IMR-90 (cell line): Measurements from ENCODE around the gene MADCAM1. TPM values are rescaled to one million over a fixed set of nuclear protein-coding genes. Genes with fewer than 3 reads are reported as not detected.

ENCODE experiments used
- ATAC-seq: fragments of 200-7000 bp; cut with Tn5 transposase; 2 replicates; pipeline ENCODE4 v1.9.1; 2020; ENCODE audit warnings: low read depth, mild to moderate bottlenecking, moderate library complexity
- BruUV-seq: library from RNA; stranded (reverse); fragments of 400-500 nt; replicated peaks from 2 replicates; lab custom pipeline; 2021; lab: Mats Ljungman, UMichigan
- CTCF ChIA-PET: fragments of 300-600 bp; formaldehyde crosslinking; extraction: SDS; loops from one replicate; lab custom pipeline; 2021; ENCODE audit warnings: antibody characterized with exemption; lab: Yijun Ruan, JAX
- POLR2A ChIA-PET: fragments of 300-600 bp; sonication (Branson Sonifier 250); formaldehyde crosslinking; loops from one replicate; lab custom pipeline; 2022; ENCODE audit warnings: antibody characterized with exemption; ENCODE audit not compliant: unreplicated experiment; lab: Charles Lee
- DNase-seq: peaks from one replicate; pipeline ENCODE4 v3.0.0; 2013
- H2AFZ ChIP-seq: replicated peaks from 2 replicates; pipeline ENCODE3; 2013; ENCODE audit warnings: low read length, mild to moderate bottlenecking; ENCODE audit not compliant: poor library complexity
- H2AK5ac ChIP-seq: 2 replicates; pipeline ENCODE4 v1.6.1; 2013; ENCODE audit warnings: low read depth, low read length, inconsistent platforms
- H2AK9ac ChIP-seq: replicated peaks from 2 replicates; pipeline ENCODE3; 2013; ENCODE audit warnings: mild to moderate bottlenecking, low read depth, low read length, moderate library complexity; ENCODE audit not compliant: poor library complexity
- H2BK120ac ChIP-seq: 2 replicates; pipeline ENCODE4 v1.6.1; 2013; ENCODE audit warnings: low read depth, low read length, inconsistent platforms
- H2BK15ac ChIP-seq: 3 replicates; pipeline ENCODE4 v1.6.1; 2013; ENCODE audit warnings: low read depth, low read length, inconsistent platforms
- H2BK20ac ChIP-seq: 2 replicates; pipeline ENCODE4 v1.6.1; 2013; ENCODE audit warnings: low read depth, mild to moderate bottlenecking, inconsistent platforms, low read length, moderate library complexity
- H2BK5ac ChIP-seq: 2 replicates; pipeline ENCODE4 v1.6.1; 2013; ENCODE audit warnings: mild to moderate bottlenecking, low read depth, low read length, inconsistent platforms; ENCODE audit not compliant: poor library complexity, severe bottlenecking
- H3K14ac ChIP-seq: replicated peaks from 2 replicates; pipeline ENCODE4 v1.6.1; 2013; ENCODE audit warnings: low read depth, low read length, inconsistent platforms
- H3K18ac ChIP-seq: 2 replicates; pipeline ENCODE4 v1.6.1; 2013; ENCODE audit warnings: low read depth, low read length, control low read depth
- H3K23ac ChIP-seq: 2 replicates; pipeline ENCODE4 v1.6.1; 2013; ENCODE audit warnings: low read depth, low read length, inconsistent platforms
- H3K27ac ChIP-seq: 2 replicates; pipeline ENCODE4 v1.5.1; 2013; ENCODE audit warnings: mild to moderate bottlenecking, control low read depth, low read length; ENCODE audit not compliant: insufficient read depth
- H3K27me3 ChIP-seq: 2 replicates; pipeline ENCODE4 v1.6.1; 2013; ENCODE audit warnings: low read length; ENCODE audit not compliant: control insufficient read depth, insufficient read depth
- H3K36me3 ChIP-seq: 2 replicates; pipeline ENCODE4 v1.6.1; 2013; ENCODE audit warnings: low read length, mixed read lengths; ENCODE audit not compliant: control insufficient read depth, insufficient read depth
- H3K4ac ChIP-seq: 2 replicates; pipeline ENCODE4 v1.6.1; 2013; ENCODE audit warnings: low read depth, low read length, inconsistent platforms
- H3K4me1 ChIP-seq: 2 replicates; pipeline ENCODE4 v1.6.1; 2013; ENCODE audit warnings: low read length, mixed read lengths; ENCODE audit not compliant: control insufficient read depth, insufficient read depth
- H3K4me2 ChIP-seq: 2 replicates; pipeline ENCODE4 v1.6.1; 2013; ENCODE audit warnings: low read depth, mild to moderate bottlenecking, control low read depth, low read length, moderate library complexity
- H3K4me3 ChIP-seq: 2 replicates; pipeline ENCODE4 v1.5.1; 2013; ENCODE audit warnings: low read depth, mild to moderate bottlenecking, control low read depth, low read length, moderate library complexity; ENCODE audit not compliant: insufficient read depth
- H3K56ac ChIP-seq: 2 replicates; pipeline ENCODE4 v1.6.1; 2013; ENCODE audit warnings: low read length, inconsistent platforms; ENCODE audit not compliant: insufficient read depth; ENCODE audit errors: extremely low read depth
- H3K79me1 ChIP-seq, 2 experiments: 2 replicates each; pipeline ENCODE4 v1.6.1; 2013; ENCODE audit warnings: low read length in 2 of 2, inconsistent platforms in 1 of 2, low read depth in 1 of 2
- H3K9ac ChIP-seq: 2 replicates; pipeline ENCODE4 v1.6.1; 2013; ENCODE audit warnings: low read depth, low read length, control low read depth
- H3K9me1 ChIP-seq: 2 replicates; pipeline ENCODE4 v1.6.1; 2013; ENCODE audit warnings: low read length, inconsistent platforms; ENCODE audit not compliant: insufficient read depth
- H3K9me3 ChIP-seq: 2 replicates; pipeline ENCODE4 v1.6.1; 2013; ENCODE audit warnings: low read length; ENCODE audit not compliant: control insufficient read depth, insufficient read depth
- H4K20me1 ChIP-seq: 2 replicates; pipeline ENCODE4 v1.6.1; 2013; ENCODE audit warnings: low read length, inconsistent platforms; ENCODE audit not compliant: insufficient read depth
- H4K5ac ChIP-seq: 2 replicates; pipeline ENCODE4 v1.6.1; 2013; ENCODE audit warnings: mild to moderate bottlenecking, low read depth, low read length, control low read depth
- H4K8ac ChIP-seq, 2 experiments: 2 replicates each; pipeline ENCODE4 v1.6.1; 2013; ENCODE audit warnings: low read depth in 2 of 2, low read length in 2 of 2, control low read depth in 1 of 2, inconsistent platforms in 1 of 2
- H4K91ac ChIP-seq: 2 replicates; pipeline ENCODE4 v1.6.1; 2013; ENCODE audit warnings: low read depth, low read length, inconsistent platforms; ENCODE audit not compliant: insufficient read depth
- BHLHE40 ChIP-seq: fragments of 150-350 bp; IDR thresholded peaks from 2 replicates; pipeline ENCODE4 v1.6.1; 2016; ENCODE audit warnings: mild to moderate bottlenecking, low read depth, low read length
- CEBPB ChIP-seq: IDR thresholded peaks from 2 replicates; pipeline ENCODE4 v1.6.1; 2012; ENCODE audit warnings: low read depth, low read length, improper control_type of control experiment
- CHD1 ChIP-seq: IDR thresholded peaks from 2 replicates; pipeline ENCODE4 v1.6.1; 2012; ENCODE audit warnings: low read depth, low read length, improper control_type of control experiment
- ELK1 ChIP-seq: fragments of 150-350 bp; IDR thresholded peaks from 2 replicates; pipeline ENCODE4 v1.6.1; 2016; ENCODE audit warnings: low read depth, mild to moderate bottlenecking, low read length, moderate library complexity, borderline replicate concordance
- FOS ChIP-seq: fragments of 150-350 bp; IDR thresholded peaks from 2 replicates; pipeline ENCODE4 v1.6.1; 2016; ENCODE audit warnings: low read depth, low read length
- MAFK ChIP-seq: IDR thresholded peaks from 2 replicates; pipeline ENCODE4 v1.6.1; 2012; ENCODE audit warnings: low read depth, low read length, improper control_type of control experiment
- MAZ ChIP-seq: IDR thresholded peaks from 2 replicates; pipeline ENCODE4 v1.6.1; 2012; ENCODE audit warnings: low read depth, mild to moderate bottlenecking, low read length, improper control_type of control experiment, moderate library complexity, borderline replicate concordance
- MXI1 ChIP-seq: IDR thresholded peaks from 2 replicates; pipeline ENCODE4 v1.6.1; 2012; ENCODE audit warnings: low read depth, mild to moderate bottlenecking, low read length, moderate library complexity, borderline replicate concordance
- NFE2L2 ChIP-seq: fragments of 150-350 bp; IDR thresholded peaks from 2 replicates; pipeline ENCODE4 v1.6.1; 2016; ENCODE audit warnings: low read depth, mild to moderate bottlenecking, low read length
- POLR2A ChIP-seq: IDR thresholded peaks from 2 replicates; pipeline ENCODE4 v1.6.1; 2012; ENCODE audit warnings: mild to moderate bottlenecking, low read depth, low read length
- RAD21 ChIP-seq: IDR thresholded peaks from 2 replicates; pipeline ENCODE4 v1.6.1; 2012; ENCODE audit warnings: low read length, improper control_type of control experiment
- RCOR1 ChIP-seq: IDR thresholded peaks from 2 replicates; pipeline ENCODE4 v1.6.1; 2012; ENCODE audit warnings: mild to moderate bottlenecking, low read length, improper control_type of control experiment; ENCODE audit not compliant: insufficient replicate concordance
- RFX5 ChIP-seq: IDR thresholded peaks from 2 replicates; pipeline ENCODE4 v1.8.0; 2012; ENCODE audit warnings: low read depth, mild to moderate bottlenecking, low read length, moderate library complexity
- SMC3 ChIP-seq: fragments of 150-350 bp; IDR thresholded peaks from 2 replicates; pipeline ENCODE4 v1.6.1; 2016; ENCODE audit warnings: low read depth, mild to moderate bottlenecking, antibody characterized with exemption, low read length, moderate library complexity
- USF2 ChIP-seq: fragments of 150-350 bp; IDR thresholded peaks from 2 replicates; pipeline ENCODE4 v1.6.1; 2017; ENCODE audit warnings: mild to moderate bottlenecking, antibody characterized with exemption, low read length, low read depth
- WGBS, 2 experiments: methylation state at CpG; one replicate each; pipeline versions ENCODE4 v1.1.5 to v1.1.7; 2013; ENCODE audit warnings: missing lambda C conversion rate in 2 of 2; ENCODE audit not compliant: insufficient read length in 1 of 2; ENCODE audit errors: extremely low coverage in 2 of 2; 5-methylcytosine and 5-hydroxymethylcytosine counted together
- dilution Hi-C: fragments of 300-500 bp; cut with HindIII; formaldehyde crosslinking; loops from one replicate; pipeline ENCODE4 v1.14.3; 2018; ENCODE audit warnings: low sequenced_read_pairs; ENCODE audit not compliant: unreplicated experiment
- in situ Hi-C: fragments of 300-500 bp; cut with MboI; formaldehyde crosslinking; loops from 3 replicates; pipeline ENCODE4 v1.14.3; 2019; ENCODE audit warnings: low sequenced_read_pairs, inconsistent platforms, mixed read lengths
- intact Hi-C: fragments of 100-400 bp; cut with micrococcal nuclease; formaldehyde crosslinking; loops from 2 replicates; pipeline ENCODE4 v1.10.0; 2022
- polyA plus RNA-seq, 3 experiments: library from polyadenylated mRNA; depleted of rRNA; stranded (reverse); fragments of >200 nt; gene quantifications; 2 replicates each; pipeline ENCODE4 v1.2.3, GENCODE V29; 2012; ENCODE audit warnings: low replicate concordance in 1 of 3
- total RNA-seq: library from RNA; depleted of rRNA; stranded (reverse); fragments of >200 nt; gene quantifications from 2 replicates; pipeline ENCODE4 v1.2.3, GENCODE V29; 2012
- TF ChIP-seq, protein P1 (sequence below): conservative IDR thresholded peaks from 2 replicates; pipeline ENCODE4 v1.5.1; 2012; ENCODE audit warnings: mild to moderate bottlenecking, low read depth, low read length, improper control_type of control experiment

The MADCAM1 gene
- total and polyA plus RNA-seq, 2 of the 4 experiments (the other 2 are of a cell fraction), result 0.24 TPM; not detected in 1

GRCh38 chr19:525857-526419 lies 29.7 kb downstream of the MADCAM1 start:
- 33% methylated on average over 2 of the region's 13 CpGs; no CpG with 5 or more reads in 1 of the 2 experiments for WGBS, 2 experiments
- H2AK5ac ChIP-seq, result no peak overlapping the region
- H3K18ac ChIP-seq, result no peak overlapping the region
- no peak overlapping the region for H2AFZ ChIP-seq
- peaks cover 9% of the 10 kb centered on the region for H3K27me3 ChIP-seq
- ChIA-PET POLR2A (no interaction called here), CTCF (interaction anchor here (1.7 kb wide), 1 partner anchor 20 kb away, joined by 3 read pairs; no protein-coding TSS in a partner anchor)
- H2BK15ac ChIP-seq, result no peak overlapping the region
- no TSS peak for BruUV-seq
- H3K9ac ChIP-seq, result no peak overlapping the region
- no peak overlapping the region for H4K91ac ChIP-seq
- no peak overlapping the region for H2AK9ac ChIP-seq
- peaks cover 0 to 6% of the 10 kb centered on the region in 2 experiments; a peak in 1 of 4 replicates for H3K79me1 ChIP-seq
- in situ Hi-C loops (no loop called here), dilution Hi-C loops (no loop called here), intact Hi-C loops (no loop called here)
- H3K14ac ChIP-seq, result no peak overlapping the region
- no peak overlapping the region for H2BK20ac ChIP-seq
- no peak overlapping the region for H2BK120ac ChIP-seq
- no peak overlapping the region for H3K56ac ChIP-seq
- H3K4ac ChIP-seq, result no peak overlapping the region
- H3K9me1 ChIP-seq, result peaks cover 4% of the 10 kb centered on the region; the same call in 1 of the 2 replicates
- H3K23ac ChIP-seq, result no peak overlapping the region
- DNase-seq, result no peak
- peaks cover 9% of the 10 kb centered on the region for H3K4me1 ChIP-seq
- no peak overlapping the region for H2BK5ac ChIP-seq
- H3K4me2 ChIP-seq, result no peak overlapping the region
- H3K4me3 ChIP-seq, result no peak overlapping the region
- no peak overlapping the region for H3K27ac ChIP-seq
- no peaks in the 10 kb centered on the region for H4K20me1 ChIP-seq
- H4K8ac ChIP-seq, result no peak overlapping the region
- no peak overlapping the region for H4K5ac ChIP-seq
- ATAC-seq, result no peak
- no peaks in the 10 kb centered on the region; the same call in 1 of the 2 replicates for H3K36me3 ChIP-seq
- no peak for TF ChIP-seq SMC3
- TF ChIP-seq POLR2A, result no peak
- no peak for TF ChIP-seq BHLHE40
- TF ChIP-seq CHD1, result no peak
- TF ChIP-seq RFX5, result no peak
- TF ChIP-seq ELK1, result no peak
- TF ChIP-seq, protein P1, sequence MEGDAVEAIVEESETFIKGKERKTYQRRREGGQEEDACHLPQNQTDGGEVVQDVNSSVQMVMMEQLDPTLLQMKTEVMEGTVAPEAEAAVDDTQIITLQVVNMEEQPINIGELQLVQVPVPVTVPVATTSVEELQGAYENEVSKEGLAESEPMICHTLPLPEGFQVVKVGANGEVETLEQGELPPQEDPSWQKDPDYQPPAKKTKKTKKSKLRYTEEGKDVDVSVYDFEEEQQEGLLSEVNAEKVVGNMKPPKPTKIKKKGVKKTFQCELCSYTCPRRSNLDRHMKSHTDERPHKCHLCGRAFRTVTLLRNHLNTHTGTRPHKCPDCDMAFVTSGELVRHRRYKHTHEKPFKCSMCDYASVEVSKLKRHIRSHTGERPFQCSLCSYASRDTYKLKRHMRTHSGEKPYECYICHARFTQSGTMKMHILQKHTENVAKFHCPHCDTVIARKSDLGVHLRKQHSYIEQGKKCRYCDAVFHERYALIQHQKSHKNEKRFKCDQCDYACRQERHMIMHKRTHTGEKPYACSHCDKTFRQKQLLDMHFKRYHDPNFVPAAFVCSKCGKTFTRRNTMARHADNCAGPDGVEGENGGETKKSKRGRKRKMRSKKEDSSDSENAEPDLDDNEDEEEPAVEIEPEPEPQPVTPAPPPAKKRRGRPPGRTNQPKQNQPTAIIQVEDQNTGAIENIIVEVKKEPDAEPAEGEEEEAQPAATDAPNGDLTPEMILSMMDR, result no peak
- TF ChIP-seq RAD21, result no peak
- no peak for TF ChIP-seq NFE2L2
- TF ChIP-seq MXI1, result no peak
- no peak for TF ChIP-seq RCOR1
- no peak for TF ChIP-seq CEBPB
- no peak for TF ChIP-seq MAFK
- no peak for TF ChIP-seq FOS
- TF ChIP-seq MAZ, result no peak
- TF ChIP-seq USF2, result no peak
- H3K9me3 ChIP-seq, result peaks cover 3% of the 10 kb centered on the region
